HG03060 (cell line): Measurements from ENCODE around the gene GAST.

Experiments
- ATAC-seq: cut with Tn5 transposase; IDR thresholded peaks from one replicate; pipeline ENCODE4 v1.9.1; 2021; ENCODE audit warnings: low read depth, moderate number of reproducible peaks; ENCODE audit not compliant: unreplicated experiment

GAST gene

GRCh38 chr17:41737680-41738023 lies 25.5 kb downstream of the GAST start:
- ATAC-seq, result no peak

DNA sequence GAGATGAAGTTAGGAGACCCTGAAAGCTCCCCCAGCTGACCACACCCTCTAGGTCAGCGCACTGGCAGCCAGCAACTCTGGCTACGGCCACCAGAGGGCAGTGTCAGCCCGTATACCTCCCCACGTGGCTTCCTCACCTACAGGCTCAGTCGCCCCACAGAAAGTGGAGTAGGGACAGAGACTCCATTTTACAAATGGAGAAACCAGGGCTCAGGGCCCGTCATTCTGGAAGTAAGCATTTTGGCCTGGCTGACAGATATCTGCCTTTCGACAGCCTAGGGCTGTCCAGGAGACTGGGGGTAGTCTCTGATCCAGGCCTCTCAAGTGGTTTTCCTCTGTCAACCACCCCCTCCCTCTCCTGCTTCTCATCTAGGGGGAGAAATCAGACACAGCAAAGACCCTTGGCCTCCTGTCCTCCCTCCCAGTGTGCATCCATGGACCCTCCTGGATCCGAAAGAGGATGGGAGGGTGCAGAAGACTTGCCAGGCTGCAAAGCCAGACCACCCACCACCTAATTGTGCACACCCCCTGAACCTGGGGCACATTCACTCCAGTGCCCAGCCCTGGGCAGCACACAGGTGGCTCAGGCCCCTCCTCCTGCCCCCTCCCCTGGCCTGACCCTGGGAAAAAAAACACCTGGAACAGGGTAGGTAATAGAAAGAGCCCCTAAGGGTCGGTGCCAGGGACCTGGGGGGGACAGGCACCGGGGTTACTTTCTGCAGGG lies 26.1 kb downstream of the GAST start:
- no peak for ATAC-seq

DNA sequence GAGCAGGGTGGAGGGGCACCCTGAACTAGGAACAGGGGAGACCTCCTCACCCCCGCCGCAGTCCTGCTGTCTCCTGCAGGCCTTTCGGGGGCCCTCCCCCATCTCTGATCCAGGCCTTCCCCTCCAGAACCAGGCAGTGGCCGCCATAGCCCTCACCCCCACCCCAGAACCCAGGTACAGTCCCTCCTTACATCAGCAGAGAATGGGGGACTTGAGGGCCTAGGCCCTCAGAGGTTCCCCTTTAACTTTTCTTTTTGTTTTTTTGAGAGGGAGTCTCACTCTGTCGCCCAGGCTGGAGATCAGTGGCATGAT lies 26.6 kb downstream of the GAST start:
- no peak for ATAC-seq

GRCh38 chr17:41739661-41740352 lies 27.7 kb downstream of the GAST start:
- no peak for ATAC-seq

DNA sequence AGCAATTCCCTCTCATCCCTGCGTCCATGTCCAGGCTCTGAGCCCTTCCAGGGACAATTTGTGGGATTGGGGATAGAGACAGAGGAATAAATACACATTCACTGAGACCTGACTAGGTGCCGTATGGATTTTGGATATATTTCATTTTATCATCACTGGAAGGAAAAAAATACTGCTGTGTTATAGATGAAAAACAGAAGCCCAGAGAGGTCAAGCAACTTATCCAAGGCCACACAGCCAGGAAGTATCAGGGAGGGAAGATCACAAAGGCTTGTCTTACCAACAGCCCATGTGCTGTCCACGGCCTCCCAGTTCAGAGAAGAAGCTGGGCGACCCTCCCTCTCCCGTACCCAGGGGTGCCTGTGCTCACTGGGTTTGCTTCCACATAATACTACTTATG lies 28.4 kb downstream of the GAST start:
- ATAC-seq, result no peak

DNA sequence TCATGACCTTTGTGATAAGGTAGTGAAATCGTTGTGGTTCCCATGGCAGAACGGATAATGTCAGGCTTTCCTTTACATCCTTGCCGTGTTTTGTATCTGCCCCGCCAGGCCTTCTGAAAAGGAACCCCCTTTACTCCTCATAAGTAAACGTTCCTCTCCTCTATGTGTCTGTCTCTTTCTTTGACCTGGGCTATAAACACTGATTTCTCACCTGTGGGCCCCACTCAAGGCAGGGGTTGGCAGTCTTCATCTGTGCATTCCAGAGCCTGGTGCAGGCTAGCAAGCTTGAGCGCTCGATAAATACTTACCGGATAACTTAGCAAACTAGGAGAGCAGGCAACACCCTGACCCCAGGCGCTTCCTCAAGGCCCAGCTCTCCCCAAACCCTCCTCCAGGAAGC lies 29.6 kb downstream of the GAST start:
- ATAC-seq, result no peak

DNA sequence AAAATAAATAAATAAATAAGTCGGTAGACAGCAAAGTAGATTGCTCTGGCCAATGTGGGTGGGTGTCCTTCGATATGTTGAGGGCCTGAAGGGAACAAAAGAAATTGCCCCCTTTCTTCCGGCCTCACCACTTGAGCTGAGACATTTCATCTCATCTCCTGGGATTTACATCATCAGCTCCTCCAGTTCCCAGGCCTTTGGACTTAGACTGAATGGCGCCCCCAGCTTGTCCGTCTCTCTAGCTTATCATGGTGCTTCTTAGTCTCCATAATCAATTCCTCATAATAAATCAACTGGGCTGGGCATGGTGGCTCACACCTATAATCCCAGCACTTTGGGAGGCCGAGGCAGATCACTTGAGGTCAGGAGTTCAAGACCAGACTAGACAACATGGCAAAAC lies 36.1 kb downstream of the GAST start:
- ATAC-seq, result no peak

DNA sequence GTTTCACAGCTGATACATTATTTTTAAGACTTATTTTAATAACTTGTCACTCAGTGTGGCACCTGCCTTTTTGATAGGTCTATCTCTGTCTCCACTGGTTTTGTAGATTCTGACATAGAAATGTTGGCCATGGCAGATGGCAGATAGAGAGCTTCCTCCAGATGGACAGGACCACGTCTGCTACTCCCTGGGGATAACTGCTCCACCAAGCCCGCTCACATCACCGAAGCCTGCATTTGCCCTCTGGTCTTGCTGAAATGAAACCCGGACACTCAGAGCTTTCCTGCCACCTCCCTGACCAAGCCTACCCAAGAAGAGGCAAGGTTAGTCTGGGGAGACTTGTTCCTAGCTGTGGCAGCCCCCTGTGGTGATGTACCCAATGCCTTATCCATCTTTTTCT lies 38.7 kb downstream of the GAST start:
- no peak for ATAC-seq

DNA sequence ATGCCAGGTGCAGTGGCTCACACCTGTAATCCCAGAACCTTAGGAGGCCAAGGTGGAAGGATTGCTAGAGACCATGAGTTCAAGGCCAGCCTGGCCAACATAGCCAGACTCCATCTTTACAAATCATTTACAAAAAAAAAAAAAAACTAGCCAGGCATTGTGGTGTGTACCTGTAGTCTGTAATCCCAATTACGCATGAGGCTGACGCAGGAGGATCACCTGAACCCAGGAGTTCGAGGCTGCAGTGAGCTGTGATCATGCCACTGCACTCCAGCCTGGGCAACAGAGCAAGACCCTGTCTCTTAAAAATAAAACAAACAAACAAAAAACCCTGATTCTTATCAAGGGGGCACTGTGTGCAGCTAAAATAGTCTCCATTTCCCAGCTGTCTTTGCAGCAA lies 39.2 kb downstream of the GAST start:
- ATAC-seq, result no peak

DNA sequence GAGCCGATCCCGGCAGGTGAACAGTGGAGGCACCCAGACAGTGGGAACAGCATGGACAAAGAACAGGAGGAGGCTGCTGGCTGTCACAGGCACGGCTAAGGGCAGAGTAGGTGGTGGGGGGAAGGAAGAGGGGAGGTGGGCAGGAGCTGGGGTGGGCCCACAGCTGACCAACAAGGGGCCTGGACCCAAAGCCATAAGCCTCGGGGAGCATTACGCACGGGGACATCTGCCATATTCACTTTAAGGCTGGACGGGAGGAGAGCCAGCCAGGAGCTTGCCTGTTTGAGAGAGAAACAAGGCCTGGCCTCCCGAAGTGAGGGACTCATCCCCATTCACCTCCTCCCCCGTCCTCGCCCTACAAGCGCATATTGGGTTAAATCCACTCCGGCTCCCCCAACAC lies 41.9 kb downstream of the GAST start:
- no peak for ATAC-seq

DNA sequence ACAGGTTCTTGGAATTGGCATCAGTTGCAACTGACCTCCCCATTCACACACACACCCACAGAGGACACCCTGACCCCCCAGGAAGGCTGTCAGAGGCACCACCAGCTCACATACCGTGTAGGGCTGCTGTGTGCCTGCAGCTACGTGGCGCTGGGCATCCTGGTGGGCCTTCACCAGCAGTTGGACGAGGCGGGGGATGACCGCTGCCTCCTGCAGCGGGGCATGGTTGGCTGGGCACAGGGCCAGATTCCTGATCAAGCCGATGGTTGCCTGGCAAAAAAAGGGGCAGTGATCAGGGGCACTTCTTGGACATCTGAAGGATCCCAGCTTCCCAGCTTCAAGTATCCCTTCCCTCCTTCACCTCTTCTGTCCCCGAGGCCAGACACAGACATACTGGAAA lies 46.5 kb downstream of the GAST start:
- ATAC-seq, result no peak

DNA sequence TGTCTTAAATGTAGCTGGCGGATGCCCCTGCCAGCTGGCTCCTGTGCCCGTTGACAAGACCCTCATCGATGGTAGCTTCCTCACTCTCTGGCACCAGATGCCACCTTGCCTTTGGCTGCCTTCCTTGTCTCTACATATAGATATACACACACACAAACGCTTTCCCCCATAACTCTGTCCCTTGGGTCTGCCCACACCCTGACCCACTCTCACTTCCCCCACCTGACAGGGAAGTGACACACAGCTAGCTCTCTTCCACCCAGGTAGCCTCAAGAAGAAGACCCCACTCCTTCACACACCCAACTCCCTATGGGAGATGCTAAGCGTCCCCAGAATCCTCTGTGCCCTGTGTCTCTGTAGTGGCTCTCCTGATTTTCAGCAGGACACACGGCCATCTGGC lies 48.7 kb downstream of the GAST start:
- ATAC-seq, result no peak

DNA sequence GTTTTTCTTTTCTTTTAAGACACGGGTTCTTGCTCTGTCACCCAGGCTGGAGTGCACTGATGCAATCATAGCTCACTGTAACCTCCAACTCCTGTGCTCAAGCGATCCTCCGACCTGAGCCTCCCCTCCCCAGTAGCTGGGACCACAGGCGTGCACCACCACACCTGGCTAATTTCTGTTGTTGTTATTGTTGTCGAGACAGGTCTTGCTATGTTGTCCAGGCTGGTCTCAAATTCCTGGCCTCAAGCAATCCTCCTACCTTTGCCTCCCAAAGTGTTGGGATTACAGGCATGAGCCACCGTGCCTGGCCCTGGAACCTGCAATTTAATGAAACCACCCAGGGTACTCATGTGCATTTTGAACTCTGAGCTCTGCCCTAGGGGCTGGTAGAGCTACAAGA lies 50.3 kb downstream of the GAST start:
- ATAC-seq, result no peak

GRCh38 chr17:41762841-41763240 lies 50.7 kb downstream of the GAST start:
- no peak for ATAC-seq

- ATAC-seq, result no peak
Observed at GRCh38 chr17:41763327-41763726, 51.2 kb downstream of the GAST start.
